ENCODE measurements around the gene ABHD8. TPM values are rescaled to one million over a fixed set of nuclear protein-coding genes. Genes with fewer than 3 reads are reported as not detected.
A peak's percentile ranks its signal among the peaks of the same experiment; 100 is the strongest.

Gene ABHD8
- total RNA-seq, 3 donors from 2014 or later (not counting 1 experiment from before 2014, with no cell fraction given), result 7.5 to 10.0 (median 9.7) TPM

- TF ChIP-seq CTCF (IDR thresholded peaks at IDR 0.05), result no peak
- no peaks in the 10 kb centered on the region for H3K27me3 ChIP-seq (ENCODE audit: control insufficient read depth, insufficient read depth, low read length)
- peak; percentile 93 to 98 for DNase-seq
- intact Hi-C loops (cut with micrococcal nuclease), result loop anchor here (1.0 to 10.0 kb wide), 4 partner anchors 28 to 70 kb away; partner anchors contain the start of genes BABAM1, BST2 and DDA1
- peaks cover 40% of the 10 kb centered on the region for H3K4me1 ChIP-seq (ENCODE audit: control insufficient read depth, insufficient read depth, low read length)
- H3K9me3 ChIP-seq (ENCODE audit: control insufficient read depth, insufficient read depth, low read length), result no peaks in the 10 kb centered on the region
- H3K4me3 ChIP-seq (ENCODE audit: low read length), result peak within 1 kb of the TSS; percentile 72
- peak within 1 kb of the TSS; percentile 93 for H3K4me3 Mint-ChIP-seq
- peak; percentile 86 to 98 (median 90) for ATAC-seq
- H3K36me3 ChIP-seq (ENCODE audit: control insufficient read depth, insufficient read depth, low read length), result peaks cover 9% of the 10 kb centered on the region
- H3K9me3 Mint-ChIP-seq, result no peaks in the 10 kb centered on the region
- peaks cover 25 to 40% of the 10 kb centered on the region in 2 donors for H3K4me1 Mint-ChIP-seq
- H3K36me3 Mint-ChIP-seq, result no peaks in the 10 kb centered on the region
- WGBS (ENCODE audit: insufficient coverage), result 0% methylated on average over 41 of the region's 41 CpGs
- peak within 1 kb of the TSS; percentile 88 to 93 for H3K27ac Mint-ChIP-seq
- peak within 1 kb of the TSS; percentile 78 for H3K27ac ChIP-seq (ENCODE audit: low read length)
- H3K27me3 Mint-ChIP-seq (ENCODE audit: low read depth in 2 of 2), result no peaks in the 10 kb centered on the region
Measured at GRCh38 chr19:17336872-17337674, 33.8 kb upstream of the ABHD8 start, which contains the start of gene GTPBP3. Gene GTPBP3 (plus strand): TSS chr19:17337553. CDS start chr19:17337612, 59 bp downstream.

DNA sequence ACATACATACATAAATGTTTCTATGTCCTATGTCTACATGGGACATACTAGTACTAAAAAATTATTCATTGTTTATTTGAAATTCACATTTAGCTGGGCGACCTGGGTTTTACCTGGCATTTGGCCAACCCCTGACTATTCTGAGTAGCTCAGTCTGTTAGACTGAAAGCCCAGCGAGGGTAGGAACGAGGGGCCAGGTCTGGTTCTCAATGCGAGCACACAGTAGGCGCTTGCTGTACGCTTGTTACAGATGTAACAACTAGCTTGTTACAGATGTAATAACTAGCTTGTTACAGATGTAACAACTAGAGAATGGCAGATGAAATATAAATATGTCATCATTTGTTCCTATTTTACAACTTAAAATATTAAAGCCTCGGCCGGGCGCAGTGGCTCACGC is 32.4 kb upstream of the ABHD8 start:
- ATAC-seq (no peak), DNase-seq (peak in 1 of 2 donors; percentile 28)
- H3K27me3 ChIP-seq (ENCODE audit: control insufficient read depth, insufficient read depth, low read length), result no peaks in the 10 kb centered on the region
- H3K4me1 Mint-ChIP-seq, result peaks cover 25 to 44% of the 10 kb centered on the region in 2 donors
- no peak overlapping the region for H3K27ac ChIP-seq (ENCODE audit: low read length)
- no peaks in the 10 kb centered on the region for H3K36me3 ChIP-seq (ENCODE audit: control insufficient read depth, insufficient read depth, low read length)
- H3K4me3 ChIP-seq (ENCODE audit: low read length), result no peak overlapping the region
- no peaks in the 10 kb centered on the region for H3K9me3 Mint-ChIP-seq
- 80% methylated on average over 10 of the region's 10 CpGs for WGBS (ENCODE audit: insufficient coverage)
- intact Hi-C loops (cut with micrococcal nuclease), result loop anchor here (5.0 to 10.0 kb wide), 2 partner anchors 43 to 69 kb away; partner anchors contain the start of gene BST2
- no peaks in the 10 kb centered on the region for H3K9me3 ChIP-seq (ENCODE audit: control insufficient read depth, insufficient read depth, low read length)
- peak overlapping the region in 1 of 2 donors; percentile 46 for H3K27ac Mint-ChIP-seq
- H3K4me3 Mint-ChIP-seq, result peak overlapping the region; percentile 92
- no peaks in the 10 kb centered on the region for H3K36me3 Mint-ChIP-seq
- no peaks in the 10 kb centered on the region for H3K27me3 Mint-ChIP-seq (ENCODE audit: low read depth in 2 of 2)
- peaks cover 40% of the 10 kb centered on the region for H3K4me1 ChIP-seq (ENCODE audit: control insufficient read depth, insufficient read depth, low read length)
- no peak for TF ChIP-seq CTCF (IDR thresholded peaks at IDR 0.05)

- intact Hi-C loops (cut with micrococcal nuclease), result loop anchor here (5.0 to 10.0 kb wide), 2 partner anchors 42 to 70 kb away; partner anchors contain the start of gene BST2
- Histone ChIP-seq H3K27ac (ENCODE audit: low read length) (no peak within 1 kb of the TSS), H3K9me3 (ENCODE audit: control insufficient read depth, insufficient read depth, low read length) (no peaks in the 10 kb centered on the region), H3K4me1 (ENCODE audit: control insufficient read depth, insufficient read depth, low read length) (peaks cover 45% of the 10 kb centered on the region), H3K27me3 (ENCODE audit: control insufficient read depth, insufficient read depth, low read length) (no peaks in the 10 kb centered on the region), H3K4me3 (ENCODE audit: low read length) (peak within 1 kb of the TSS; percentile 45), H3K36me3 (ENCODE audit: control insufficient read depth, insufficient read depth, low read length) (no peaks in the 10 kb centered on the region)
- H3K27ac Mint-ChIP-seq, result peak within 1 kb of the TSS; percentile 46 to 88
- ATAC-seq (peak; percentile 70 to 84 (median 72)), DNase-seq (peak; percentile 95 to 97)
- no peak for TF ChIP-seq CTCF (IDR thresholded peaks at IDR 0.05)
- H3K36me3 Mint-ChIP-seq, result no peaks in the 10 kb centered on the region
- H3K4me1 Mint-ChIP-seq, result peaks cover 25 to 48% of the 10 kb centered on the region in 2 donors
- no peaks in the 10 kb centered on the region for H3K9me3 Mint-ChIP-seq
- no peaks in the 10 kb centered on the region for H3K27me3 Mint-ChIP-seq (ENCODE audit: low read depth in 2 of 2)
- peak within 1 kb of the TSS; percentile 92 for H3K4me3 Mint-ChIP-seq
- 4% methylated on average over 85 of the region's 86 CpGs for WGBS (ENCODE audit: insufficient coverage)
Measured at GRCh38 chr19:17334414-17335409, 31.5 kb upstream of the ABHD8 start, which contains the start of gene ANO8. Gene ANO8 (minus strand): TSS chr19:17334855. CDS start chr19:17334670, 185 bp downstream.
